ENCODE data around the gene CMIP. TPM values are rescaled to one million over a fixed set of nuclear protein-coding genes. Genes with fewer than 3 reads are reported as not detected.

The CMIP gene
- total RNA-seq, 4 donors from 2014 or later, result 63.9 to 89.9 (median 70.0) TPM

GRCh38 chr16:81451753-81452680 is 7.4 kb downstream of the CMIP start:
- Histone ChIP-seq H3K27me3 (no peaks in the 10 kb centered on the region), H3K4me3 (no peak overlapping the region), H3K4me1 (peaks cover 60% of the 10 kb centered on the region), H3K27ac (no peak overlapping the region), H3K36me3 (peaks cover 3% of the 10 kb centered on the region), H3K9me3 (no peaks in the 10 kb centered on the region)
- TF ChIP-seq POLR2AphosphoS5 (IDR thresholded peaks at IDR 0.05), result no peak
- TF ChIP-seq POLR2A (IDR thresholded peaks at IDR 0.05), result no peak
- TF ChIP-seq CTCF (IDR thresholded peaks at IDR 0.05), result no peak
- no peak for TF ChIP-seq EP300 (IDR thresholded peaks at IDR 0.05)
- 76% methylated on average over 20 of the region's 20 CpGs for WGBS
- DNase-seq (ENCODE audit: low spot score in 2 of 2), result no peak

GRCh38 chr16:81453091-81453728 is 8.6 kb downstream of the CMIP start:
- Histone ChIP-seq H3K36me3 (peaks cover 6% of the 10 kb centered on the region), H3K27ac (no peak overlapping the region), H3K27me3 (no peaks in the 10 kb centered on the region), H3K4me3 (no peak overlapping the region), H3K9me3 (no peaks in the 10 kb centered on the region), H3K4me1 (peaks cover 60% of the 10 kb centered on the region)
- WGBS, result 80% methylated on average over 10 of the region's 14 CpGs
- no peak for TF ChIP-seq CTCF (IDR thresholded peaks at IDR 0.05)
- TF ChIP-seq POLR2A (IDR thresholded peaks at IDR 0.05), result no peak
- no peak for TF ChIP-seq EP300 (IDR thresholded peaks at IDR 0.05)
- TF ChIP-seq POLR2AphosphoS5 (IDR thresholded peaks at IDR 0.05), result no peak
- DNase-seq (ENCODE audit: low spot score in 2 of 2), result no peak

GRCh38 chr16:81454044-81454443 is 9.4 kb downstream of the CMIP start:
- WGBS, result 93% methylated on average over 7 of the region's 7 CpGs
- Histone ChIP-seq H3K9me3 (no peaks in the 10 kb centered on the region), H3K4me3 (no peak overlapping the region), H3K36me3 (peaks cover 6% of the 10 kb centered on the region), H3K4me1 (peaks cover 55% of the 10 kb centered on the region), H3K27ac (no peak overlapping the region), H3K27me3 (no peaks in the 10 kb centered on the region)
- no peak for TF ChIP-seq CTCF (IDR thresholded peaks at IDR 0.05)
- TF ChIP-seq POLR2A (IDR thresholded peaks at IDR 0.05), result no peak
- no peak for TF ChIP-seq EP300 (IDR thresholded peaks at IDR 0.05)
- TF ChIP-seq POLR2AphosphoS5 (IDR thresholded peaks at IDR 0.05), result no peak
- DNase-seq (ENCODE audit: low spot score in 2 of 2), result no peak

- peaks cover 51% of the 10 kb centered on the region for H3K4me1 ChIP-seq
- peaks cover 6% of the 10 kb centered on the region for H3K36me3 ChIP-seq
- H3K27me3 ChIP-seq, result no peaks in the 10 kb centered on the region
- H3K9me3 ChIP-seq, result no peaks in the 10 kb centered on the region
- 93% methylated on average over 13 of the region's 13 CpGs for WGBS
- TF ChIP-seq CTCF (IDR thresholded peaks at IDR 0.05), result no peak
- TF ChIP-seq POLR2A (IDR thresholded peaks at IDR 0.05), result no peak
- TF ChIP-seq POLR2AphosphoS5 (IDR thresholded peaks at IDR 0.05), result no peak
- TF ChIP-seq EP300 (IDR thresholded peaks at IDR 0.05), result no peak
- no peak overlapping the region for H3K4me3 ChIP-seq
- H3K27ac ChIP-seq, result no peak overlapping the region
- DNase-seq (ENCODE audit: low spot score in 2 of 2), result no peak
Measured at GRCh38 chr16:81455006-81455405, 10.4 kb downstream of the CMIP start.
